ENCODE data around the gene NEU2. TPM values are rescaled to one million over a fixed set of nuclear protein-coding genes. Genes with fewer than 3 reads are reported as not detected.

Gene NEU2
- total and polyA plus RNA-seq, 10 of the 15 experiments (the other 5 are each of a cell fraction or from before 2014, with no cell fraction given): not detected

DNA sequence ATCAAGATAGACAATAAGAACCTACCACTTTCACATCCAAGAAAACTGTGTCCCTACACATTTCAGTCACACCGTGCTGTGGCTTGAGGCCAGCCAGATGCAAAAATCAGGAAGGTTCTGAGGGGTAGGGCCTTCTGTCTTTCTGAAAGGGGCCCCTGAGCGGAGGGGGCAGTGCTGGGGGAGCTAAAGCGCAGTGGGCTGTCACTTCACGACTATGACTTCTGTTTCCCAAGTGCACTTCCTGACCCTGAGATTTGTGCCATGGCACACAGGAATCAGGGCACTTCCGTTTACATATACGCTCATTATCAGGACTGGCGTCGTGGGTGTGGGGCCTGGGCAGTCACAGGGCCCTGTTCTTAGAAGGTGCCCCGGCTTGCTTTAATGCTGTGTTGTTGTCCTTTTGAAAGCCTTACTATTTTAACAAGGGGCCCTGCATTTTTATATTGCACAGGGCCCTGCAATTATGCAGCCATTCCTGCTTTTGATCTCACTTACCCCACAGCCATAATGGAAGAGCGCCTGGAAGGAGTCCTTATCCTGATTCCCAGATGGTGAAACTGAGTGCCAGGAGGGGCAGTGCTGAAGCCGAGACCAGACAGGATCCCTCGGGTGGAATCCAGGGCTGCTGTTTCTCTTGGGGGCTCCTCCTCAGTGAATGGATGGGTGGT, 20.0 kb upstream of the NEU2 start:
- no TSS peak for BruUV-seq (replicated peaks)
- Histone ChIP-seq H3K9me3 (replicated peaks; ENCODE audit: control insufficient read depth, insufficient read depth, low read length) (no peaks in the 10 kb centered on the region), H3K36me3 (ENCODE audit: control insufficient read depth in 2 of 2, insufficient read depth in 2 of 2, low read length in 1 of 2) (no peaks in the 10 kb centered on the region), H3K4me2 (ENCODE audit: control insufficient read depth, insufficient read depth) (no peak overlapping the region), H3K9ac (ENCODE audit: control insufficient read depth, insufficient read depth, low read length) (no peak overlapping the region), H3K27me3 (replicated peaks in 1 of 2; ENCODE audit: control insufficient read depth in 2 of 2, insufficient read depth in 2 of 2, low read length in 1 of 2) (no peaks in the 10 kb centered on the region), H3K27ac (ENCODE audit: control insufficient read depth, insufficient read depth) (no peak overlapping the region), H3K4me3 (no peak overlapping the region), H3K79me2 (ENCODE audit: control insufficient read depth, insufficient read depth, low read length) (no peaks in the 10 kb centered on the region), H3K4me1 (ENCODE audit: control insufficient read depth, insufficient read depth, low read length) (no peaks in the 10 kb centered on the region; the same call in 1 of the 2 replicates), H4K20me1 (ENCODE audit: control insufficient read depth, insufficient read depth) (no peaks in the 10 kb centered on the region), H2AFZ (ENCODE audit: control insufficient read depth, low read depth, low read length) (no peak overlapping the region)
- in situ Hi-C loops (cut with MboI): no loop called here
- ChIA-PET SMC1A (ENCODE audit: uncharacterized antibody, unreplicated experiment) (no interaction called here), POLR2A (no interaction called here), CTCF (interaction anchor here (0.7 to 0.9 kb wide), 2 partner anchors 9 to 16 kb away, joined by 3 read pairs; no protein-coding TSS in a partner anchor), RAD21 (ENCODE audit: unreplicated experiment) (no interaction called here)
- TF ChIP-seq HDGF (IDR thresholded peaks at IDR 0.05) (no peak), MYC (IDR thresholded peaks at IDR 0.05; ENCODE audit: insufficient read depth, insufficient read length, insufficient replicate concordance, low read length, severe bottlenecking) (no peak)
- DNase-seq (ENCODE audit: low read depth, low spot score) (no peak), ATAC-seq (no peak), FAIRE-seq (no peak)
- WGBS (ENCODE audit: insufficient coverage, insufficient replicate concordance, low lambda C conversion rate, missing lambda C conversion rate): 28% methylated on average over 12 of the region's 12 CpGs
- intact Hi-C loops (cut with micrococcal nuclease; ENCODE audit: unreplicated experiment): no loop called here

DNA sequence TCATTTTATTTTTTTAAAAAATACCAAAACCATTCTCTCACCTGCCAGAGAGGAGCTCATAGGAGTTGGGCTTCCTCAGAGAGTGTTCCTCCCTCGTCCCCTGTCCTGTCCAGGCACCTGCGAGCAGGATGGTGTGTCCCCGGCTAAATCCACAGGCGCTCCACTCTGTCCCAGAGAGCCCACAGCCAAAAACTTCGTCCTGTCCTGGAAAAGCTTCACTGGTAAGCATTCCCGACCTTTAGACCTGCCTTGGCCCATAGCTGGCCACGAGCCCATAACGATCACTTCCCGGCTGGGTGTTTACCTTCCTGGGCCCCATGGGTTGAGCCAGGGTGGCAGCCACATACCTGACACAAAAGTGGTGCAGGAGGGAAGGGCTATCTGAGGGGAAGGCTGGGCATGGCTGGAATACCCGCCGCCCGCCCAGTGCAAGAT, 19.4 kb upstream of the NEU2 start, which contains the start of gene NGEF:
TSS of gene NGEF (minus strand) at position 230 of the 435 bp plus-strand sequence. CDS start 38,366 bp downstream, outside the sequence.
- no peak for DNase-seq (ENCODE audit: low read depth, low spot score)
- Histone ChIP-seq H3K4me3 (no peak within 1 kb of the TSS), H3K9me3 (replicated peaks; ENCODE audit: control insufficient read depth, insufficient read depth, low read length) (no peaks in the 10 kb centered on the region), H3K79me2 (ENCODE audit: control insufficient read depth, insufficient read depth, low read length) (no peaks in the 10 kb centered on the region), H4K20me1 (ENCODE audit: control insufficient read depth, insufficient read depth) (no peaks in the 10 kb centered on the region), H3K27ac (ENCODE audit: control insufficient read depth, insufficient read depth) (no peak within 1 kb of the TSS), H2AFZ (ENCODE audit: control insufficient read depth, low read depth, low read length) (no peak within 1 kb of the TSS), H3K4me2 (ENCODE audit: control insufficient read depth, insufficient read depth) (no peak within 1 kb of the TSS), H3K9ac (ENCODE audit: control insufficient read depth, insufficient read depth, low read length) (no peak within 1 kb of the TSS), H3K36me3 (ENCODE audit: control insufficient read depth in 2 of 2, insufficient read depth in 2 of 2, low read length in 1 of 2) (no peaks in the 10 kb centered on the region), H3K4me1 (ENCODE audit: control insufficient read depth, insufficient read depth, low read length) (no peaks in the 10 kb centered on the region; the same call in 1 of the 2 replicates), H3K27me3 (replicated peaks in 1 of 2; ENCODE audit: control insufficient read depth in 2 of 2, insufficient read depth in 2 of 2, low read length in 1 of 2) (no peaks in the 10 kb centered on the region)
- no TSS peak for BruUV-seq (replicated peaks)
- POLR2A ChIA-PET: interaction anchor here (0.6 kb wide), 1 partner anchor 133 kb away, joined by 3 read pairs; no protein-coding TSS in a partner anchor
- RAD21 ChIA-PET (ENCODE audit: unreplicated experiment): no interaction called here
- TF ChIP-seq FOXM1 (IDR thresholded peaks at IDR 0.05; ENCODE audit: low read depth, low read length): no peak
- no peak for TF ChIP-seq NFIC (IDR thresholded peaks at IDR 0.05; ENCODE audit: low read depth, low read length)
- TF ChIP-seq CBFB (IDR thresholded peaks at IDR 0.05; ENCODE audit: low read depth): no peak
- intact Hi-C loops (cut with micrococcal nuclease; ENCODE audit: unreplicated experiment): no loop called here
- SMC1A ChIA-PET (ENCODE audit: uncharacterized antibody, unreplicated experiment): no interaction called here
- FAIRE-seq: no peak
- 49% methylated on average over 12 of the region's 12 CpGs for whole genome bisulfite sequencing (ENCODE audit: insufficient coverage, insufficient replicate concordance, low lambda C conversion rate, missing lambda C conversion rate)
- in situ Hi-C loops (cut with MboI): no loop called here
- CTCF ChIA-PET: no interaction called here
- no peak for ATAC-seq
